ENCODE data around the gene OR51G2. TPM values are rescaled to one million over a fixed set of nuclear protein-coding genes. Genes with fewer than 3 reads are reported as not detected.

OR51G2 gene
- polyA plus RNA-seq, 1 donor (not counting 4 experiments of a cell fraction or from before 2014, with no cell fraction given), result not detected

- no peak within 1 kb of the TSS for H2AFZ ChIP-seq (ENCODE audit: control insufficient read depth, low read length)
- H4K20me1 ChIP-seq (ENCODE audit: control insufficient read depth, extremely low read depth, insufficient read depth, low read length), result no peaks in the 10 kb centered on the region
- H3K36me3 ChIP-seq (ENCODE audit: control insufficient read depth in 2 of 2, extremely low read depth in 1 of 2, insufficient read depth in 2 of 2, low read length in 2 of 2), result no peaks in the 10 kb centered on the region
- FAIRE-seq, result no peak
- H3K9me1 ChIP-seq (ENCODE audit: control insufficient read depth, extremely low read depth, insufficient read depth, low read length), result no peaks in the 10 kb centered on the region
- no peak for DNase-seq (ENCODE audit: low read depth, low spot score)
- dilution Hi-C loops (cut with MboI; ENCODE audit: extremely low pct_ligation_motif_present, low sequenced_read_pairs), result no loop called here
- no peaks in the 10 kb centered on the region for H3K9me3 ChIP-seq (ENCODE audit: control insufficient read depth, low read depth, low read length)
- no peaks in the 10 kb centered on the region for H3K79me2 ChIP-seq (ENCODE audit: control insufficient read depth, insufficient read depth, low read length)
- H3K4me2 ChIP-seq (ENCODE audit: control insufficient read depth, extremely low read depth, insufficient read depth, low read depth, low read length), result no peak within 1 kb of the TSS
- no peak within 1 kb of the TSS for H3K27ac ChIP-seq (ENCODE audit: control insufficient read depth, insufficient read depth, low read length)
- no peaks in the 10 kb centered on the region for H3K4me1 ChIP-seq (ENCODE audit: control insufficient read depth, extremely low read depth, insufficient read depth, low read length)
- TF ChIP-seq CTCF (optimal IDR thresholded peaks at IDR 0.05 in 1 of 3, IDR thresholded peaks at IDR 0.05 in 1 of 3, conservative IDR thresholded peaks at IDR 0.05 in 1 of 3; ENCODE audit: extremely low read depth in 1 of 3, insufficient read depth in 2 of 3, low read length in 3 of 3), result no peak
- TF ChIP-seq EZH2 (IDR thresholded peaks at IDR 0.05; ENCODE audit: low read length), result no peak
- no peak within 1 kb of the TSS for H3K4me3 ChIP-seq (ENCODE audit: control insufficient read depth in 2 of 3, extremely low read depth in 1 of 3, insufficient read depth in 2 of 3, low read depth in 1 of 3, low read length in 3 of 3)
- H3K27me3 ChIP-seq (ENCODE audit: control insufficient read depth, extremely low read depth, insufficient read depth, low read length), result no peaks in the 10 kb centered on the region
- no peak within 1 kb of the TSS for H3K9ac ChIP-seq (ENCODE audit: control insufficient read depth, extremely low read depth, insufficient read depth, low read length)
These were observed 5.1 kb upstream of the OR51G2 start, which contains the start of gene OR51G1 for GRCh38 chr11:4924239-4924638. Gene OR51G1 (minus strand): TSS chr11:4924339. CDS start chr11:4924339, 0 bp downstream.

- FAIRE-seq, result no peak
- H3K9ac ChIP-seq (ENCODE audit: control insufficient read depth, extremely low read depth, insufficient read depth, low read length), result no peak overlapping the region
- dilution Hi-C loops (cut with MboI; ENCODE audit: extremely low pct_ligation_motif_present, low sequenced_read_pairs), result no loop called here
These were observed 3.2 kb upstream of the OR51G2 start for GRCh38 chr11:4922304-4922703.

More at GRCh38 chr11:4922304-4922703, 3.2 kb upstream of the OR51G2 start:
- TF ChIP-seq EZH2 (IDR thresholded peaks at IDR 0.05; ENCODE audit: low read length), result no peak
- no peak for TF ChIP-seq CTCF (optimal IDR thresholded peaks at IDR 0.05 in 1 of 3, IDR thresholded peaks at IDR 0.05 in 1 of 3, conservative IDR thresholded peaks at IDR 0.05 in 1 of 3; ENCODE audit: extremely low read depth in 1 of 3, insufficient read depth in 2 of 3, low read length in 3 of 3)
- H2AFZ ChIP-seq (ENCODE audit: control insufficient read depth, low read length), result no peak overlapping the region
- DNase-seq (ENCODE audit: low read depth, low spot score), result no peak
- no peaks in the 10 kb centered on the region for H3K27me3 ChIP-seq (ENCODE audit: control insufficient read depth, extremely low read depth, insufficient read depth, low read length)
- no peaks in the 10 kb centered on the region for H3K9me3 ChIP-seq (ENCODE audit: control insufficient read depth, low read depth, low read length)
- H4K20me1 ChIP-seq (ENCODE audit: control insufficient read depth, extremely low read depth, insufficient read depth, low read length), result no peaks in the 10 kb centered on the region
- H3K9me1 ChIP-seq (ENCODE audit: control insufficient read depth, extremely low read depth, insufficient read depth, low read length), result no peaks in the 10 kb centered on the region
- H3K4me1 ChIP-seq (ENCODE audit: control insufficient read depth, extremely low read depth, insufficient read depth, low read length), result no peaks in the 10 kb centered on the region
- H3K4me3 ChIP-seq (ENCODE audit: control insufficient read depth in 2 of 3, extremely low read depth in 1 of 3, insufficient read depth in 2 of 3, low read depth in 1 of 3, low read length in 3 of 3), result no peak overlapping the region
- no peaks in the 10 kb centered on the region for H3K36me3 ChIP-seq (ENCODE audit: control insufficient read depth in 2 of 2, extremely low read depth in 1 of 2, insufficient read depth in 2 of 2, low read length in 2 of 2)
- H3K27ac ChIP-seq (ENCODE audit: control insufficient read depth, insufficient read depth, low read length), result no peak overlapping the region
- H3K79me2 ChIP-seq (ENCODE audit: control insufficient read depth, insufficient read depth, low read length), result no peaks in the 10 kb centered on the region
- no peak overlapping the region for H3K4me2 ChIP-seq (ENCODE audit: control insufficient read depth, extremely low read depth, insufficient read depth, low read depth, low read length)
